HL-60 (cell line): ENCODE data around the gene USP43.

Experiments used
- CTCF ChIP-seq: IDR thresholded peaks from one replicate; pipeline ENCODE4 v1.5.1; 2011; ENCODE audit warnings: low read length, control low read depth, inconsistent platforms; ENCODE audit not compliant: insufficient read depth
- POLR2AphosphoS5 ChIP-seq: IDR thresholded peaks from 2 replicates; pipeline ENCODE4 v1.6.1; 2012; ENCODE audit warnings: low read depth
- SPI1 ChIP-seq: IDR thresholded peaks from 2 replicates; pipeline ENCODE4 v1.6.1; 2012; ENCODE audit warnings: low read depth, mild to moderate bottlenecking, borderline replicate concordance

- TF ChIP-seq CTCF = no peak
- TF ChIP-seq POLR2AphosphoS5 = no peak
- no peak for TF ChIP-seq SPI1
These were observed 58.4 kb downstream of the USP43 start for GRCh38 chr17:9703781-9704082.
